Fibroblast of mammary gland (primary cell): ENCODE data around the gene USP21.

Experiments
- DNase-seq: peaks from one replicate; pipeline ENCODE4 v3.0.0-alpha.2; 2010; ENCODE audit warnings: low read depth
- H3K4me3 ChIP-seq: 2 replicates; pipeline ENCODE4 v1.5.1; 2011; ENCODE audit warnings: low read depth, mild to moderate bottlenecking, low read length, moderate library complexity; ENCODE audit not compliant: control insufficient read depth
- TF ChIP-seq, protein P1 (sequence below): conservative IDR thresholded peaks from 2 replicates; pipeline ENCODE4 v1.5.1; 2011; ENCODE audit warnings: low read depth, low read length, inconsistent platforms; ENCODE audit not compliant: control insufficient read depth, insufficient read depth

USP21 gene

DNA sequence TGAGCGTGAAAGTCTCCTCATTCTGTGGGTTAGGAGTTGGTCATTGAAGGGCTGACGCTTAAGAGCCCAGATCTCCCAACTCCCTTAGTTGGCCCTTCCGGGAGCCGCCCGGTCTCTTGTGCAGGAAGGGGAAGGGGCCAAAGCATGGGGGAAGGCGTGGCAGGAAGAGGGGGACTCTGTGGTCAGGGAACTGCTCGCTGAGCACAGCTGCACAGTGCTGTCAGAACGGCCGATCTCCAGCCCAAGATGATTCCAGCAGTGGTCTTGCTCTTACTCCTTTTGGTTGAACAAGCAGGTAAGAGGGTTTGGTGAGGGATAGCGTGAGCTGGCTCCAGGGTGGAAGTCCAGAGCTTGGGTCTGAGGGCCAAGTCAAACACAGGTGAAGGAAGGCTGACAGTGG is 55.8 kb downstream of the USP21 start, which contains the start of gene FCER1G:
Gene FCER1G, plus strand, starts transcription at position 220 of the 400 bp plus-strand sequence. Its CDS starts 27 bp downstream, at position 247.
- TF ChIP-seq, protein P1, sequence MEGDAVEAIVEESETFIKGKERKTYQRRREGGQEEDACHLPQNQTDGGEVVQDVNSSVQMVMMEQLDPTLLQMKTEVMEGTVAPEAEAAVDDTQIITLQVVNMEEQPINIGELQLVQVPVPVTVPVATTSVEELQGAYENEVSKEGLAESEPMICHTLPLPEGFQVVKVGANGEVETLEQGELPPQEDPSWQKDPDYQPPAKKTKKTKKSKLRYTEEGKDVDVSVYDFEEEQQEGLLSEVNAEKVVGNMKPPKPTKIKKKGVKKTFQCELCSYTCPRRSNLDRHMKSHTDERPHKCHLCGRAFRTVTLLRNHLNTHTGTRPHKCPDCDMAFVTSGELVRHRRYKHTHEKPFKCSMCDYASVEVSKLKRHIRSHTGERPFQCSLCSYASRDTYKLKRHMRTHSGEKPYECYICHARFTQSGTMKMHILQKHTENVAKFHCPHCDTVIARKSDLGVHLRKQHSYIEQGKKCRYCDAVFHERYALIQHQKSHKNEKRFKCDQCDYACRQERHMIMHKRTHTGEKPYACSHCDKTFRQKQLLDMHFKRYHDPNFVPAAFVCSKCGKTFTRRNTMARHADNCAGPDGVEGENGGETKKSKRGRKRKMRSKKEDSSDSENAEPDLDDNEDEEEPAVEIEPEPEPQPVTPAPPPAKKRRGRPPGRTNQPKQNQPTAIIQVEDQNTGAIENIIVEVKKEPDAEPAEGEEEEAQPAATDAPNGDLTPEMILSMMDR, result no peak
- no peak within 1 kb of the TSS for H3K4me3 ChIP-seq
- DNase-seq, result no peak
